Endothelial cell of umbilical vein (primary cell): ENCODE measurements around the gene LRRC71.

Source experiments
- CTCF ChIP-seq, 2 donors: IDR thresholded peaks; 1 replicate in 1 of 2; 2 replicates in 1 of 2; pipeline ENCODE4 v1.5.1; 2011; ENCODE audit warnings: low read length in 2 of 2, mild to moderate bottlenecking in 2 of 2, moderate library complexity in 2 of 2, control low read depth in 1 of 2, inconsistent platforms in 1 of 2, low read depth in 1 of 2; ENCODE audit not compliant: insufficient read depth in 1 of 2; ENCODE audit errors: extremely low read depth in 1 of 2
- EZH2 ChIP-seq: IDR thresholded peaks from 2 replicates; pipeline ENCODE4 v1.6.1; 2012; ENCODE audit warnings: borderline replicate concordance, low read depth, mild to moderate bottlenecking, moderate library complexity, low read length, inconsistent platforms; ENCODE audit not compliant: severe bottlenecking
- FOS ChIP-seq: IDR thresholded peaks from 2 replicates; pipeline ENCODE4 v1.6.1; 2011; ENCODE audit warnings: mild to moderate bottlenecking, low read length, moderate library complexity, borderline replicate concordance; ENCODE audit not compliant: insufficient read depth
- GATA2 ChIP-seq: IDR thresholded peaks from 2 replicates; pipeline ENCODE4 v1.7.0; 2011; ENCODE audit warnings: low read depth, mild to moderate bottlenecking, moderate library complexity, mixed read lengths, low read length; ENCODE audit not compliant: insufficient read length, insufficient read depth
- JUN ChIP-seq: IDR thresholded peaks from 2 replicates; pipeline ENCODE4 v1.6.1; 2011; ENCODE audit warnings: borderline replicate concordance, low read depth; ENCODE audit not compliant: insufficient read length, insufficient read depth
- MAX ChIP-seq: IDR thresholded peaks from 2 replicates; pipeline ENCODE4 v1.6.1; 2011; ENCODE audit not compliant: insufficient read depth, insufficient read length
- MYC ChIP-seq: IDR thresholded peaks from one replicate; pipeline ENCODE4 v1.6.1; 2011; ENCODE audit warnings: mild to moderate bottlenecking, low read depth, low read length
- POLR2A ChIP-seq: IDR thresholded peaks from 2 replicates; pipeline ENCODE4 v1.6.1; 2012; ENCODE audit warnings: low read depth, mild to moderate bottlenecking, control low read depth, low read length
- POLR2AphosphoS5 ChIP-seq: IDR thresholded peaks from 2 replicates; pipeline ENCODE4 v1.6.1; 2012; ENCODE audit warnings: low read depth, mild to moderate bottlenecking, control low read depth, low read length, moderate library complexity; ENCODE audit not compliant: insufficient read depth

- TF ChIP-seq CTCF (IDR thresholded peaks at IDR 0.05; ENCODE audit: extremely low read depth in 1 of 2, insufficient read depth in 1 of 2, low read depth in 1 of 2, low read length in 2 of 2) (no peak), POLR2A (no peak), GATA2 (no peak), POLR2AphosphoS5 (no peak), EZH2 (peak; percentile 80), FOS (no peak), JUN (no peak), MAX (no peak), MYC (no peak)
Observed at GRCh38 chr1:156923670-156924477, 3.4 kb downstream of the LRRC71 start.
